GM19025 (cell line): ENCODE data around the gene EFCC1.

ENCODE experiments used
- ATAC-seq: cut with Tn5 transposase; IDR thresholded peaks from one replicate; pipeline ENCODE4 v1.9.1; 2021; ENCODE audit warnings: mild to moderate bottlenecking, low read depth, moderate library complexity; ENCODE audit not compliant: unreplicated experiment

Gene EFCC1, protein sequence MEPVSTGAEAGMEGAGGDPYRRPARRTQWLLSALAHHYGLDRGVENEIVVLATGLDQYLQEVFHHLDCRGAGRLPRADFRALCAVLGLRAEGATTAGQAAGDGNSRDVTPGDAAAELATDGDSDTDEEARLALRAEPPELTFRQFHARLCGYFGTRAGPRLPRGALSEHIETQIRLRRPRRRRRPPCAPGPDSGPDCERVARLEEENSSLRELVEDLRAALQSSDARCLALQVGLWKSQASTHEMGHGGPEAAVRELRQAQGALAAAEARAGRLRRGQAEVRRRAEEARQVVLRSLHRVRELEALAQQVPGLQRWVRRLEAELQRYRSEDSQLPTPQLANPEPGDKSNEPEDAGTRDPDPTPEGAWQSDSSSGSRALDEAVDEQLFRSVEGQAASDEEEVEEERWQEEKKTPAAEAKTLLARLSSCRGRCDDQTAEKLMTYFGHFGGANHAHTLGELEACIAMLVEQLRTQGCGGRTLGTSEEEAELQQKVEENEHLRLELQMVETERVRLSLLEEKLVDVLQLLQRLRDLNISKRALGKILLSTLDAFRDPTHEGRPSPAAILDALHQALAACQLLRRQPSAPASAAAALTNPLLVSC

GRCh38 chr3:129001101-129001805 lies at the start of gene EFCC1:
Gene EFCC1 (plus strand): TSS chr3:129001304. CDS start chr3:129001629, 325 bp downstream.
- no peak for ATAC-seq

DNA sequence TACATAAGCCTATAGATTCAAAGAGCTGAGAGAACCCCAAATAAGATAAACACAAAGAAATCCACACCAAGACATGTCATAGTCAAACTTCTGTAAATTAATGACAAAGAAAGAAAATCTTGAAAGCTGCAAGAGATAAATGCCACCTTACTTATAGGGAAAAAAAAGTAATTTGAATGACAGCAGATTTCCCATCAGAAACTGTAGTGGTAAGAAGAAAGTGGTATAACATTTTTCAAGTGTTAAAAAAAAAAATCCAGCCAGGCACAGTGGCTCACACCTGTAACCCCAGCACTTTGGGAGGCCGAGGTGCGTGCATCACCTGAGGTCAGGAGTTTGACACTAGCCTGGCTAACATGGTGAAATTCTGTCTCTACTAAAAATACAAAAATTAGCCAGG lies 44.7 kb upstream of the EFCC1 start:
- ATAC-seq = no peak

- ATAC-seq = no peak
Measured at GRCh38 chr3:128965280-128965679, 35.8 kb upstream of the EFCC1 start.

GRCh38 chr3:128965818-128966217 lies 35.3 kb upstream of the EFCC1 start:
- no peak for ATAC-seq

DNA sequence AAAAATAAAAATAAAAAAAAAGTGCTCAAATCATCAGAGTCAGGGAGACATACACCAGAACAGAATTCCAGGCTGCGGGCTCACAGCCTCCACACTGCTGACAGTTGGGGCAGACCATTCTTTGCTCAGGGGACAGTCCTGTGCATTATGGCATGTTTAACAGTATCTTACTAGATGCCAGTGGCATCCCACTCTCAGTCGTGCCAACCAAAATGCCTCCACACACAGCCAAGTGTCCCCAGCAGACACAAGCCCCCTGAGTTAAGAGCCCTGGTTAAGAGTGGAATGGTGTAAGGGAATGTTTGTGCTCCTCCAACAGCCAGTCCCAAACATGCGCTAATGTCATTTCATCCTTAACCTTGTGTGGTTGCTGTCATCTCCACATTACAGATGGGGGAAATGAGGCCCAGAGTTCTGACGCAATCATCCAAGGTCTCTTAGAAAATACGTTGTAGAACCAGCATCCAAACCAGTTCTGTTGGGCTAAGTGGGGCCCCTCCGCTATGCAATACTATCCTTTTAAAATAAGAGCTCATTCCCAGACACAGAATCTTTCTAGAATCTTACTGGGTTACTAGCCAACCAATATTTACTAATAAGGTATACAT lies 33.3 kb upstream of the EFCC1 start:
- ATAC-seq = no peak

DNA sequence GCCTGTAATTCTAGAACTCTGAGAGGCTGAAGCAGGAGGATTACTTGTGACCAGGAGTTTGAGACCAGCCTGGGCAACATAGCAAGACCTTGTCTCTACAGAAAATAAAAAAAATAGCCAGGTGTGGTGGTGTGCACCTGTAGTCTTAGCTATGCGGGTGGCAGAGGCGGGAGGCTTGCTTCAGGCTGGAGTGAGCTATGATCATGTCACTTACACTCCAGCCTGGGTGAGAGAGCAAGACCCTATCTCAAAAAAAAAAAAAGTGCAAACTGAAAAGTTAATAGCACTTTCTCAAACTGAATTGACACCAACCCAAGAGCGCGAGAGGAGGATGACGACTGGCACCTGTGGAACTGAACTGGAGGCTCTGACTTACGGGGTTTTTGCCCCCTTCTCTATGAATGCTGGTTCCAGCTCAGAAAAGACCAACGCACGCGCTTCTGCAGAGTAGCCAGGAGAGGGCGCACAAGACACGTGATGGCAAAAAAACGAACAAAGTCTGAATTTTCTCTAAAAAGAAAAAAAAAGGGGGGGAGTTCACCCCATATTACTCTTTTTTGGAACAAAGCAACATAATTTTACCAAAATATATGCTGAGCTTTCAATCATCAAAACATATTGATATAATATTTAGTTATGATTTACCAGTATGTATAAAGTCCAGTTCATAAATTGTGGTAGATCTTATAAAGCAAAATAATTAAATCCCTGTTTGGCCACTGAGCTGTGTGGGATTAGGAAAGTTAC lies 30.9 kb upstream of the EFCC1 start:
- ATAC-seq = no peak

DNA sequence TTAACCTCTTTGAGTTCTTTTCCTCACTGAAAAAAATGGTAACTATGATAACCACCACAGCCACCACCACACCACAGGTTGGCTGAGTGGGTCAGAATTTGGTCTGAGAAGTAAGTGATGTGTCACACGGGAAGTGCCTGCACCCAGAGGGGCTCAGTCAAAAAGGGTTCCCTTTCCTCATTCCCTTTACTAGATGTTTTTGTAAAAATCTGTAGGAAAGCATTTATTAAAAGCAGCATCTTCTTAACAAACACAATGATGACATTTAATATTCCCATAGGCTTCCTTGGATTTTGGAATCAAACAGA lies 30.4 kb upstream of the EFCC1 start:
- ATAC-seq = no peak

- no peak for ATAC-seq
Measured at GRCh38 chr3:128971421-128972100, 29.5 kb upstream of the EFCC1 start.

GRCh38 chr3:128973988-128974564 lies 27.0 kb upstream of the EFCC1 start:
- ATAC-seq = no peak

GRCh38 chr3:128975276-128975675 lies 25.8 kb upstream of the EFCC1 start:
- ATAC-seq = no peak

- ATAC-seq = no peak
Measured at GRCh38 chr3:128983293-128984069, 17.6 kb upstream of the EFCC1 start.

GRCh38 chr3:128984596-128984995 lies 16.5 kb upstream of the EFCC1 start:
- ATAC-seq = no peak

- no peak for ATAC-seq
Measured at GRCh38 chr3:128987302-128988100, 13.6 kb upstream of the EFCC1 start.

- no peak for ATAC-seq
Measured at GRCh38 chr3:128988286-128988685, 12.8 kb upstream of the EFCC1 start.

DNA sequence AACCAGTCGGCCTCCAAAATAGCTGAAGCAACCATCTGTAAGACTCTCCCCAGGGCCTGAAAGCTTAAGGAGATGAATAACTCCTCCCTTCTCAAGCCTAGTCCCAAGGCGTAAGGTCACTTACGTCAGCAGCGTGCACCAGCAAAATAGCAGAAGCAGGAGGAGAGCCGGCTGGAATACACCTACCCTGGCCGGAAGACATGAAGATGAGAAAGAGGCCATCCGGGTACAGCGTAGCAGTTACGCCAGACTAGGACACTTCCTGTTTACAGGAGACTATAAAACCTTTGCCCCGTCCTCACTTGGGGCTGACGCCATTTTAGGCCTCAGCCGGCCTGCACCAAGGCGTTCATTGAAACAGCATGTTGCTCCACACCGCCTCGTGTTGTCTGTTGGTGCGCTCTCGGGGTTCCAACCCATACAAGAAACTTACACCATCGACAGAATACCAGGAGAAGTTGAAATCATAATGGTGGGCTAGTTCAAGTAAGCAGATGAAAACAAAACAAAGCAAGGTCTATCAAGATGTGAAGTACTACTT lies 9.7 kb upstream of the EFCC1 start:
- no peak for ATAC-seq

DNA sequence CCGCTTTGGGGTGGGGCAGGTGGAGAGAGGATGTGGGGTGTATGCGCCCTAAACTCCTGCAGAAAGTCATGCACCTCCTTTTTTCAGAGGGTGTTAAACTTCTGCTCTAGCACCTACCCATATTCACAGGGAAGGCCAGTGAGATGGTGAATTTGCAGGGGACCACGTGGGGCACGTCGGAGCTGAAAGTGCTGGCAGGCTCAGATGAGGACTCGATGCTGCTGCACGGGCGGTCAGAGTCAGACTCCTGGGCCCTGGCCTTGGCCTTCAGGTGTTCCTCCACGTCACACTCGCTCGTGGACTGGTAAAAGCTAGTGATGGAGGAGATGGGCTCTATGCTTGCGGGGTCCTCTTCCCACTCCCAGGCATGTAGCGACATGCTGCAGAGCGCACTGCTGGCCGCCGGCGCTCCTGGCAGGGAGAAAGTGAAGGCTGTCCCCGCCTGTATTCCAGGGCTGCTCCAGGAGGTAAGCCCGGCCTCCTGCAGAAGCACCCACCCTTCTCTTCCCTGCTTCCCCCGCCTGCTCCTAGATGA lies 8.1 kb upstream of the EFCC1 start:
- no peak for ATAC-seq

- peak; percentile 91 for ATAC-seq
Measured at GRCh38 chr3:128993461-128994172, 7.5 kb upstream of the EFCC1 start, which contains the start of gene CFAP92. Gene CFAP92 (minus strand): TSS chr3:128994076. CDS start chr3:128993304, 772 bp downstream.
